IPS-18c (cell line): ENCODE data around the gene OR5K3.

ENCODE experiments used
- H3K4me3 ChIP-seq: 2 replicates; pipeline ENCODE4 v1.7.0; 2013; ENCODE audit warnings: low read depth, mild to moderate bottlenecking, low read length, moderate library complexity; ENCODE audit not compliant: insufficient read depth
- H3K9me3 ChIP-seq: one replicate; pipeline ENCODE4 v1.6.1; 2013; ENCODE audit warnings: mild to moderate bottlenecking, low read length, moderate library complexity; ENCODE audit not compliant: control insufficient read depth, insufficient read depth

The OR5K3 gene

DNA sequence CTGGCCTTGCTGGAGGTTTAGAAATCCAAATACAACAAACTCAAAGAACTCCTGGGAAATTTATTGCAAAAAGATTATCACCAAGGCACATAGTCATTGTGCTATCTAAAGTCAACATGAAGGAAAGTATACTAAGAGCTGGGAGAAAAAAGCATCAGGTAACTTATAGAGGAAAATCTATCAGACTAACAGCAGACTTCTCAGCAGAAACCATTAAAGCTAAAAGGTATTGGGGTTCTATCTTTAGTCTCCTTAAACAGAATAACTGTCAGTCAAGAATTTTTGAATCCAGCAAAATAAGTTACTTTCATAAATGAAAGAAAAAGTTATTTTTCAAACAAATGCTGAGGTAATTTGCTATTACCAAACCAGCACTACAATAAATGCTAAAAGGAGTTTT, 8.0 kb downstream of the OR5K3 start:
- peaks cover 9% of the 10 kb centered on the region for H3K9me3 ChIP-seq
- H3K4me3 ChIP-seq, result no peak overlapping the region

DNA sequence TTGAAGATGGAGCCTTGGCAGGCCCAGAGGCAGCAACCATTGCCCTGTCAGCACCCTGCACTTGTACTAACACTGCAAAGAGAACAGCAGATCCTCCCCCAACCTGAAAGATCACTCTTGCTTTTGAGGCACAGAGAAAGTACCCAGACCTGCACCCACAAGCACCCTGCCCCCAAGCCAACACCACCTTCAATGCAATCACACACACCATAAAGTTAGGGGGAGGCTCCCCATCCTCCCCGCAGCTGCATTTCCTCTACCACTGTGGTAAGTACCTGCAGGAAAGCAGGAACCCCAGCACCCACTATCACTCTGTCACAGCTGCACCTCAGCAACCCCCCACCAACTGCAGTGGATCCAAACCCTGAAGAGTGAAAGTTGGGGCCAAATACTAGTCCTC, 12.0 kb downstream of the OR5K3 start:
- Histone ChIP-seq H3K9me3 (peaks cover 7% of the 10 kb centered on the region), H3K4me3 (no peak overlapping the region)

DNA sequence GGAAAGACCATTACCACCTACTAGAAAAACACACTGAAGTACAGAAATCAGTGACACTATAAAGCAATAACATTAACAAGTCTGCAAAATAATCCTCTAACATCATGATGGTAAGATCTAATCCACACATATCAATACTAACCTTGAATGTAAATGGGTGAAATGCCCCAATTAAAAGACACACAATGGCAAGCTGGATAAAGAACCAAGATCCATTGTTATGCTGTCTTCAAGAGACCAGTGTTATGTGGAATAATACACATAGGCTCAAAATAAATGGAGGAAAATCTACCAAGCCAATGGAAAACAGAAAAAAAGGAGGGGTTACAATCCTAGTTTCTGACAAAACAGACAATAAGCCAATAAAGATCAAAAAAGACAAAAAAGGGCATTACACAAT, 13.5 kb downstream of the OR5K3 start:
- Histone ChIP-seq H3K4me3 (no peak overlapping the region), H3K9me3 (peaks cover 7% of the 10 kb centered on the region)

DNA sequence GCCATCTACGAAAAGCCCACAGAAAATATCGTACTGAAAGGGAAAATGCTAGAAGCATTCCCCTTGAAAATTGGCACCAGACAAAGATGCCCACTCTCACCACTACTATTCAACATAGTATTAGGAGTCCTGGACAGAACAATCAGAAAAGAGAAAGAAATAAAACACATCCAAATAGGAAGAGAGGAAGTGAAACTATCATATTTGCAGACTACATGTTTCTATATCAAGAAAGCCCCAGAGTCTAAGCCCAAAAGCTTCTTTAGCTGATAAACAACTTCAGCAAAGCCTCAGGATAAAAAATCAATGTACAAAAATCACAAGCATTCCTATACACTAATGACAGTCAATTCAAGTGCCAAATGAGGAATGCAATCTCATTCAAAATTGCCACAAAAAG, 15.6 kb downstream of the OR5K3 start:
- Histone ChIP-seq H3K9me3 (peaks cover 7% of the 10 kb centered on the region), H3K4me3 (no peak overlapping the region)

DNA sequence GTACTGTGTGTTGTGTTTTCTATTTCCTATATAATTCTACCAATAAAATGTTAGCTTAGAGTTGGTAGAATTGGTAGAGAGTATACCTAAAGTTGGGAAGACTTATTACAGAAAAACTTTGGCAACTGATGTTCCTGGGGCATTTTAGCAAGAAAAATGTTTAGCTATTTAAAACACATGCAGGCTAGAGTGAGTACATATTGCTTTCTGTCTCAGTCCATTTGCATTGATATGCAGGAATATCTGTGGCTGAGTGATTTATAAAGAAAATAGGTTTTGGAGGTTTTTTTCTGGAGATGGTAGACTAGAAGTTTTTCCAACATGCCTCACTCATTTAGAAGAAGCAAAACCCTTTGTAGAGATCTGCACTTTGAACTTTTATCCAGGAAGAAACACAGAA, 42.1 kb downstream of the OR5K3 start:
- Histone ChIP-seq H3K4me3 (no peak overlapping the region), H3K9me3 (no peaks in the 10 kb centered on the region)

DNA sequence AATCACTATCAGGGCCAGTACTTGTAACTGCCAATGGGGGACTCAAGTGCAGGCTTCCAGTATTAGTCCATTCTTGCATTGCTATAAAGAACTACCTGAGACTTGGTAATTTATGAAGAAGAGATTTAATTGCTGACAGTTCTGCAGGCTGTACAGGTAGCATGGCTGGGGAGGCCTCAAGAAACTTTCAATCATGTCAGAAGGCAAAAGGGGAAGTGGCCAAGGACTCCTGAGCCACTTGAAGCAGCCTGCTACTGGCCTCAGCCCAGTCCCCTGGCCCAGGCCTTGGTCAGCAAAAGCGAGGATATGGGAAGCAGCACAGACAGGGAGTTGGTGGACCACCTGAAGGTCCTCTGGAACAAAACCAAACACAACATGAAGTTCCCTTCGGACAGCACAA, 43.3 kb downstream of the OR5K3 start:
- no peaks in the 10 kb centered on the region for H3K9me3 ChIP-seq
- H3K4me3 ChIP-seq, result no peak overlapping the region

DNA sequence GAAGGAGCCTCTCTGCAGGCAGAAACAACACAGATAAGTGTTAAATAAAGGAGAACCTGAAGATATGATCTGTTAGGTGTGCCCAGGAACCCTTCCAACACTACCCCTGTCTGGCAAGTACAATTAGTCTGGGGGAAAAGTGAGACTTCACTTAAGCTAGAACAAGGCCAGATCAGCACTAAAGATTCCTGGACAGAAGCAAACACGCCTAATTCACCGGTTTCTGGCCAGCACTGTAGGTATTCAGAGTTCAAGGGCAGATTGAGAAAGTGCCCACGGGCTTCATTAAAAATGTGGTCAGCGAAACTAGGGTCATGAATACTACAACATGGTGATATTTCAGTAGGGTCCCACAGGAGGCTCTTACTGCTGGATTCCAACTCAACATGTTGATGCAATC, 43.9 kb downstream of the OR5K3 start:
- no peaks in the 10 kb centered on the region for H3K9me3 ChIP-seq
- H3K4me3 ChIP-seq, result no peak overlapping the region

DNA sequence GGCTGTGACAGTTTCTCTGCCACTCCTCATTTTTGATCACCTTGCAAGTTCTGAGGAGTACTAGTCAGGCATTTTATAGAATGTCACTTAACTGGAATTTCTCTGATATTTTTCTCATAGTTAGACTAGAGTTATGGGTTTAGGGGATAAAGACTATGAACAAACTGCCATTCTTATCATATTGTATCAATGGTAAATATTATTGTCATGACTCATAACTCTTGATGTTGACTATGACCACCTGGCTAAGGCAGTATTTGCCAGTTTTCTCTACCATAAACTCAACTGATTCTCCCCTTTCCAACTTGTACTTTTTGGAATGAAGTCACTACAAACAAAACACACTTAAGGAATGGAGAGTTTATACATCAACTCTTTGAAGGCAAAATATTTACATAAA, 49.8 kb downstream of the OR5K3 start:
- no peaks in the 10 kb centered on the region for H3K9me3 ChIP-seq
- H3K4me3 ChIP-seq, result no peak overlapping the region
